Measurements from ENCODE around the gene MYCBP2. TPM values are rescaled to one million over a fixed set of nuclear protein-coding genes. Genes with fewer than 3 reads are reported as not detected.

The MYCBP2 gene
- polyA plus RNA-seq, 1 of the 3 experiments (the other 2 are of a cell fraction): 18.5 TPM

DNA sequence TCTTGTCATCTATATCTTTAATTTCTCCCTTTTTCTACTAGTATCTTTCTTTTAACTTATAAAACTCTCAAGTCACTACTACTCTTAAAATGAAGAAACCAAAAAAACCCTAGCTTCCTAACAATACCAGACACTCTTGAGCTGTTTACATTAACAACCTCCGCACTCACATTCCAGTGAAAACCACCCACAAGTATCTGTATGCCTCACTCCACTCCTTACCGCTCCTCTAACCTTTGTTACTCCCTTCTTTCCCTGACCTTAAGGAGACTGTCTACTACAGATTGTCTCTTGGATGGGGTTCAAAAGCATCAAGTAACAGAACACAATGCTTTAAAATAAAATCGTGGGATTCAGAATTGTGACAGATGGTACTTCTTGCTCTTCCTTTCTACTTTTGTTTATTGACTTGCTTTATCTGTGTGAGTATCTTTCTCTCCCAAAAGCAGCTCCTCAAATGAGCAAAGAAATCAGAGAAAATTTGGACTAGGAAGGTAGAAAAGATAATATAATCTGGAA, 189.9 kb downstream of the MYCBP2 start (continued):
- TF ChIP-seq RFX5 (IDR thresholded peaks at IDR 0.05; ENCODE audit: low read length) (no peak), MXI1 (IDR thresholded peaks at IDR 0.05; ENCODE audit: low read depth, low read length) (no peak), TAF1 (IDR thresholded peaks at IDR 0.05; ENCODE audit: borderline replicate concordance, low read depth, low read length) (no peak), JUND (IDR thresholded peaks at IDR 0.05) (no peak), GABPA (IDR thresholded peaks at IDR 0.05; ENCODE audit: low read depth) (no peak), EP300 (IDR thresholded peaks at IDR 0.05; ENCODE audit: borderline replicate concordance in 1 of 2, low read depth in 1 of 2, low read length in 1 of 2) (no peak), RXRA (IDR thresholded peaks at IDR 0.05; ENCODE audit: borderline replicate concordance, low read depth) (no peak), TCF12 (IDR thresholded peaks at IDR 0.05) (no peak), FOSL2 (IDR thresholded peaks at IDR 0.05; ENCODE audit: borderline replicate concordance, low read depth) (no peak)

DNA sequence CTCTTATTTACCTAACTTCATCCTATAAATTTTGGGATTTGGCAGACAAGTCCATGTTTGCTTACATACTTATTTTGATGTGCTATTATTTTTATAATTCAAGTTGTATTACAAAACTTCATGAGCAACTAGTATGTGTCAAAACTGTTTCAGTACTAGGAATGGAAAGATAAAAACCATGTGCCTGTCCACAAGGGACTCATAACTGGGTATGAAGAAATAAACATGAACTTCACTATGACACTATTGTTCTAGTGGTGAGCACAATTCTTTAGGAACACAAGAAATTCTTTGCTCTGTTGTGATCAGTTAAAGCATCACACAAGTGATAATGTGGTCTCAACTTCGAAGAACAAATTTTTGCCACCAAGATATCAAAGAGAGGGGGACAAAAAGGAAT, 202.5 kb downstream of the MYCBP2 start:
- no peaks in the 10 kb centered on the region for H3K4me1 ChIP-seq (ENCODE audit: control insufficient read depth in 1 of 2, insufficient read depth in 2 of 2, low read depth in 1 of 2, low read length in 1 of 2)
- no peak overlapping the region for H3K4me3 ChIP-seq (ENCODE audit: low read depth in 2 of 2, low read length in 1 of 2)
- H3K36me3 ChIP-seq (replicated peaks in 1 of 2; ENCODE audit: control insufficient read depth in 1 of 2, insufficient read depth in 2 of 2, low read length in 1 of 2): peaks cover 43 to 49% of the 10 kb centered on the region in 2 experiments
- no peaks in the 10 kb centered on the region for H3K27me3 ChIP-seq (ENCODE audit: insufficient read depth)
- no peak for TF ChIP-seq RXRA (IDR thresholded peaks at IDR 0.05; ENCODE audit: borderline replicate concordance, low read depth)
- TF ChIP-seq MEF2A (IDR thresholded peaks at IDR 0.05; ENCODE audit: borderline replicate concordance, low read depth): no peak
- no peak for TF ChIP-seq GABPA (IDR thresholded peaks at IDR 0.05; ENCODE audit: low read depth)
- no peak for TF ChIP-seq ZBTB33 (IDR thresholded peaks at IDR 0.05; ENCODE audit: borderline replicate concordance, low read depth)
- no peak for TF ChIP-seq MXI1 (IDR thresholded peaks at IDR 0.05; ENCODE audit: low read depth, low read length)
- TF ChIP-seq REST (IDR thresholded peaks at IDR 0.05; ENCODE audit: low read depth, low read length): no peak
- TF ChIP-seq NFIC (IDR thresholded peaks at IDR 0.05; ENCODE audit: borderline replicate concordance): no peak
- TF ChIP-seq POLR2AphosphoS5 (IDR thresholded peaks at IDR 0.05; ENCODE audit: low read depth, low read length): no peak
- H4K20me1 ChIP-seq (ENCODE audit: insufficient read depth): no peaks in the 10 kb centered on the region
- no peak overlapping the region for H3K4me2 ChIP-seq
- ChIA-PET CTCF (no interaction called here), POLR2A (no interaction called here)
- no peak overlapping the region for H2AFZ ChIP-seq (ENCODE audit: low read depth)
- no peaks in the 10 kb centered on the region for H3K79me2 ChIP-seq (ENCODE audit: insufficient read depth)
- no peaks in the 10 kb centered on the region; the same call in 1 of the 2 replicates for H3K9me2 ChIP-seq
- no peaks in the 10 kb centered on the region for H3K9me3 ChIP-seq
- H3K27ac ChIP-seq (ENCODE audit: low read depth in 2 of 2, low read length in 1 of 2): no peak overlapping the region
- H3F3A ChIP-seq (replicated peaks; ENCODE audit: insufficient read depth): no peaks in the 10 kb centered on the region
- DNase-seq: no peak
- WGBS (ENCODE audit: low lambda C conversion rate): 91% methylated on average over 1 of the region's 1 CpG
- no peak overlapping the region for H3K9ac ChIP-seq
